Measurements from ENCODE around the gene CPSF7. TPM values are rescaled to one million over a fixed set of nuclear protein-coding genes. Genes with fewer than 3 reads are reported as not detected.

Gene CPSF7
- total RNA-seq, 1 donor from 2014 or later = 63.2 TPM

- DNase-seq (ENCODE audit: low read depth) = peak; percentile 97
Measured at GRCh38 chr11:61369372-61370348, 60.1 kb downstream of the CPSF7 start.

DNA sequence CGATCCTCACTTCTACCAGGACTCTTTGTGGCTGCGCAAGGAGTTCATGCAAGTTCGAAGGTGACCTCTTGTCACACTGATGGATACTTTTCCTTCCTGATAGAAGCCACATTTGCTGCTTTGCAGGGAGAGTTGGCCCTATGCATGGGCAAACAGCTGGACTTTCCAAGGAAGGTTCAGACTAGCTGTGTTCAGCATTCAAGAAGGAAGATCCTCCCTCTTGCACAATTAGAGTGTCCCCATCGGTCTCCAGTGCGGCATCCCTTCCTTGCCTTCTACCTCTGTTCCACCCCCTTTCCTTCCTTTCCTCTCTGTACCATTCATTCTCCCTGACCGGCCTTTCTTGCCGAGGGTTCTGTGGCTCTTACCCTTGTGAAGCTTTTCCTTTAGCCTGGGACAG is 61.1 kb downstream of the CPSF7 start:
- FAIRE-seq (no peak), DNase-seq (ENCODE audit: low read depth) (no peak)
- Histone ChIP-seq H3K4me1 (ENCODE audit: insufficient read depth, low read length) (peaks cover 20% of the 10 kb centered on the region), H3K27me3 (ENCODE audit: insufficient read depth, low read length) (no peaks in the 10 kb centered on the region), H3K4me2 (ENCODE audit: low read length) (no peak overlapping the region), H4K20me1 (ENCODE audit: insufficient read depth, low read length) (no peaks in the 10 kb centered on the region), H2AFZ (ENCODE audit: low read depth, low read length) (no peak overlapping the region), H3K9ac (ENCODE audit: low read length) (no peak overlapping the region), H3K36me3 (ENCODE audit: insufficient read depth, low read length) (peaks cover 38% of the 10 kb centered on the region), H3K4me3 (ENCODE audit: insufficient read depth, low read depth, low read length) (no peak overlapping the region), H3K79me2 (ENCODE audit: insufficient read depth, low read length) (peaks cover 9% of the 10 kb centered on the region), H3K9me3 (ENCODE audit: insufficient read depth, low read depth, low read length) (peaks cover 2% of the 10 kb centered on the region), H3K27ac (ENCODE audit: low read depth, low read length) (peak overlapping the region; percentile 73)
- H3K4me1 Mint-ChIP-seq (ENCODE audit: low read depth, unreplicated experiment) = peaks cover 22% of the 10 kb centered on the region
- no peaks in the 10 kb centered on the region for H3K27me3 Mint-ChIP-seq (ENCODE audit: low read depth, unreplicated experiment)
- TF ChIP-seq CTCF (IDR thresholded peaks at IDR 0.05; ENCODE audit: insufficient read depth, low read depth, low read length) (no peak), EZH2 (IDR thresholded peaks at IDR 0.05; ENCODE audit: insufficient read depth, low read length) (no peak)
- peaks cover 7% of the 10 kb centered on the region for H3K9me3 Mint-ChIP-seq (ENCODE audit: unreplicated experiment)
- H3K36me3 Mint-ChIP-seq (ENCODE audit: low read depth, unreplicated experiment) = peaks cover 36% of the 10 kb centered on the region
- no peak overlapping the region for H3K4me3 Mint-ChIP-seq (ENCODE audit: unreplicated experiment)
- no peak overlapping the region for H3K27ac Mint-ChIP-seq (ENCODE audit: unreplicated experiment)

More at GRCh38 chr11:61369372-61370348, 60.1 kb downstream of the CPSF7 start:
- peak overlapping the region; percentile 57 for H3K9ac ChIP-seq (ENCODE audit: low read length)
- H2AFZ ChIP-seq (ENCODE audit: low read depth, low read length) = no peak overlapping the region
- Mint-ChIP-seq H3K9me3 (ENCODE audit: unreplicated experiment) (peaks cover 7% of the 10 kb centered on the region), H3K4me3 (ENCODE audit: unreplicated experiment) (peak overlapping the region; percentile 31), H3K27me3 (ENCODE audit: low read depth, unreplicated experiment) (no peaks in the 10 kb centered on the region), H3K27ac (ENCODE audit: unreplicated experiment) (peak overlapping the region; percentile 75), H3K4me1 (ENCODE audit: low read depth, unreplicated experiment) (peaks cover 22% of the 10 kb centered on the region), H3K36me3 (ENCODE audit: low read depth, unreplicated experiment) (peaks cover 32% of the 10 kb centered on the region)
- H3K9me3 ChIP-seq (ENCODE audit: insufficient read depth, low read depth, low read length) = peaks cover 2% of the 10 kb centered on the region
- TF ChIP-seq CTCF (IDR thresholded peaks at IDR 0.05; ENCODE audit: insufficient read depth, low read depth, low read length) (no peak), EZH2 (IDR thresholded peaks at IDR 0.05; ENCODE audit: insufficient read depth, low read length) (no peak)
- peak overlapping the region; percentile 73 for H3K27ac ChIP-seq (ENCODE audit: low read depth, low read length)
- no peaks in the 10 kb centered on the region for H3K79me2 ChIP-seq (ENCODE audit: insufficient read depth, low read length)
- no peaks in the 10 kb centered on the region for H4K20me1 ChIP-seq (ENCODE audit: insufficient read depth, low read length)
- no peaks in the 10 kb centered on the region for H3K27me3 ChIP-seq (ENCODE audit: insufficient read depth, low read length)
- H3K4me1 ChIP-seq (ENCODE audit: insufficient read depth, low read length) = peaks cover 20% of the 10 kb centered on the region
- peaks cover 32% of the 10 kb centered on the region for H3K36me3 ChIP-seq (ENCODE audit: insufficient read depth, low read length)
- no peak overlapping the region for H3K4me2 ChIP-seq (ENCODE audit: low read length)
- no peak for FAIRE-seq
- no peak overlapping the region for H3K4me3 ChIP-seq (ENCODE audit: insufficient read depth, low read depth, low read length)

Measured in astrocyte (in vitro differentiated cells and primary cell).